Measurements from ENCODE around the gene ASGR2.

Gene ASGR2

DNA sequence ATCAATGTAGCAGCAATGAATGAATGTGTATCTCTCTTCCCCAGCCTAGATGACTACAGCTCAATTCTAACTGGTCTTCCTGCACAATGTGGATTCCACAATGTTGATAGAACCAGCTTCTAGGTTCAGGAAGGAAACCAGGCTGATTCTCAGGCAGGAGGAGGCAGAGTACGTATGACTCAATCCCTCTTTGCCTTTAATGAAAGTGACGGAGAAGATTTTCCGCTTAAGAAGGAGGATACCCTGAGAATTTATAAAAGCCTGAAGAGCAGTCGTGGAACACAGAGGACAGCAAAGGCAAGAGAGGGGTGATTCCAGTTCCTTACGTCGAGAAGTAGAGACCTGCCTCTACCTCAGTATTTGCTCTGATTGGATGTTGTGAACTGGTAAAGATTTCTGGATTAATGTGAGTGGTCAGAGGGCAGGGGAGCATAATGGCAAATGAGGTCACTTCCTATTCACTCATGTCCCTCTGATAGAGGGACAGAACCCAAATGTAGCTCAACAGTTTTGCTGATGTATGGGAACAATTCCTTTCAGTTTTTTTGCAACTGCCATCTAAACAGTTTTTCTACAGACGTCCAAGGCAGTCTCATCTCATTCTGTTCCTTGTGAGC is 55.7 kb downstream of the ASGR2 start:
- DNase-seq: no peak

GRCh38 chr17:7056386-7056785 is 58.2 kb downstream of the ASGR2 start:
- no peak for DNase-seq
